Liver (tissue), 9 donors: ENCODE results near the gene PGRMC1. TPM values are rescaled to one million over a fixed set of nuclear protein-coding genes. Genes with fewer than 3 reads are reported as not detected.

ENCODE experiments used
- DNase-seq: peaks from one replicate; pipeline ENCODE4 v3.0.0-alpha.2; 2017; ENCODE audit warnings: low spot score
- H3K27ac ChIP-seq, 2 donors: one replicate each; pipeline ENCODE4 v1.7.0; 2013; ENCODE audit warnings: inconsistent platforms in 2 of 2, low read length in 2 of 2, control low read depth in 1 of 2, low read depth in 1 of 2, mild to moderate bottlenecking in 1 of 2
- H3K27me3 ChIP-seq, 4 donors: one replicate each; pipeline versions ENCODE4 v1.6.1 to v1.7.0; 2013; ENCODE audit warnings: low read length in 3 of 4, inconsistent platforms in 1 of 4, mild to moderate bottlenecking in 1 of 4, moderate library complexity in 1 of 4; ENCODE audit not compliant: control insufficient read depth in 4 of 4, insufficient read depth in 4 of 4
- H3K36me3 ChIP-seq, 4 donors: one replicate each; pipeline versions ENCODE4 v1.6.1 to v1.7.0; 2013; ENCODE audit warnings: low read length in 3 of 4, mild to moderate bottlenecking in 3 of 4, low read depth in 1 of 4, moderate library complexity in 1 of 4; ENCODE audit not compliant: control insufficient read depth in 4 of 4, insufficient read depth in 3 of 4
- H3K4me1 ChIP-seq, 4 donors: one replicate each; pipeline versions ENCODE4 v1.6.1 to v1.7.0; 2013; ENCODE audit warnings: low read length in 3 of 4, mild to moderate bottlenecking in 3 of 4, moderate library complexity in 1 of 4; ENCODE audit not compliant: control insufficient read depth in 4 of 4, insufficient read depth in 4 of 4
- H3K4me3 ChIP-seq, 3 donors: one replicate each; pipeline versions ENCODE4 v1.6.1 to v1.7.0; 2013; ENCODE audit warnings: low read length in 3 of 3, control low read depth in 1 of 3, low read depth in 1 of 3, mild to moderate bottlenecking in 1 of 3
- H3K9ac ChIP-seq, 2 donors: one replicate each; pipeline ENCODE4 v1.7.0; 2013; ENCODE audit warnings: low read length in 2 of 2, mild to moderate bottlenecking in 2 of 2, moderate library complexity in 2 of 2, control low read depth in 1 of 2, low read depth in 1 of 2
- H3K9me3 ChIP-seq, 4 donors: one replicate each; pipeline versions ENCODE4 v1.6.1 to v1.7.0; 2013; ENCODE audit warnings: low read length in 3 of 4; ENCODE audit not compliant: control insufficient read depth in 4 of 4
- EGR1 ChIP-seq, 2 donors: IDR thresholded peaks; 2 replicates each; pipeline ENCODE4 v1.6.1; 2016 to 2018; ENCODE audit warnings: antibody characterized with exemption in 2 of 2, low read depth in 2 of 2
- FOXA1 ChIP-seq: IDR thresholded peaks from 2 replicates; pipeline ENCODE4 v1.6.1; 2016; ENCODE audit warnings: antibody characterized with exemption
- FOXA2 ChIP-seq: IDR thresholded peaks from 2 replicates; pipeline ENCODE4 v1.6.1; 2016; ENCODE audit warnings: antibody characterized with exemption
- GABPA ChIP-seq, 2 donors: IDR thresholded peaks in 1 of 2; conservative IDR thresholded peaks in 1 of 2; 2 replicates each; pipeline ENCODE4 v1.6.1; 2016; ENCODE audit warnings: antibody characterized with exemption in 2 of 2, mild to moderate bottlenecking in 1 of 2, moderate library complexity in 1 of 2
- HNF4A ChIP-seq, 2 donors: conservative IDR thresholded peaks; 2 replicates each; pipeline ENCODE4 v1.6.1; 2016; ENCODE audit warnings: antibody characterized with exemption in 2 of 2, mild to moderate bottlenecking in 2 of 2
- HNF4G ChIP-seq: IDR thresholded peaks from 2 replicates; pipeline ENCODE4 v1.6.1; 2016; ENCODE audit warnings: antibody characterized with exemption
- JUND ChIP-seq, 2 donors: IDR thresholded peaks; 2 replicates each; pipeline ENCODE4 v1.6.1; 2016; ENCODE audit warnings: antibody characterized with exemption in 2 of 2
- MAX ChIP-seq: IDR thresholded peaks from 2 replicates; pipeline ENCODE4 v1.6.1; 2016; ENCODE audit warnings: antibody characterized with exemption
- NR2F2 ChIP-seq: IDR thresholded peaks from 2 replicates; pipeline ENCODE4 v1.6.1; 2016; ENCODE audit warnings: antibody characterized with exemption
- RAD21 ChIP-seq, 2 donors: IDR thresholded peaks; 2 replicates each; pipeline ENCODE4 v1.6.1; 2016; ENCODE audit warnings: antibody characterized with exemption in 2 of 2, mild to moderate bottlenecking in 2 of 2
- REST ChIP-seq: IDR thresholded peaks from 2 replicates; pipeline ENCODE4 v1.6.1; 2016; ENCODE audit warnings: antibody characterized with exemption, mild to moderate bottlenecking
- RXRA ChIP-seq, 2 donors: IDR thresholded peaks; 2 replicates each; pipeline ENCODE4 v1.6.1; 2017 to 2018; ENCODE audit warnings: antibody characterized with exemption in 2 of 2, mild to moderate bottlenecking in 1 of 2
- SP1 ChIP-seq: IDR thresholded peaks from 2 replicates; pipeline ENCODE4 v1.6.1; 2018; ENCODE audit warnings: antibody characterized with exemption, mild to moderate bottlenecking
- TAF1 ChIP-seq: conservative IDR thresholded peaks from 2 replicates; pipeline ENCODE4 v1.6.1; 2016; ENCODE audit warnings: antibody characterized with exemption, mild to moderate bottlenecking
- YY1 ChIP-seq: IDR thresholded peaks from 2 replicates; pipeline ENCODE4 v1.6.1; 2016; ENCODE audit warnings: antibody characterized with exemption, mild to moderate bottlenecking
- WGBS: extraction: QIAGEN DNeasy Blood & Tissue Kit; methylation state at CpG from one replicate; pipeline ENCODE4 v1.1.7; 2013; 5-methylcytosine and 5-hydroxymethylcytosine counted together
- polyA plus RNA-seq, 2 donors: library from polyadenylated mRNA; stranded (reverse) in 1 of 2; unstranded in 1 of 2; fragments of 200-250 nt in 1 of 2; fragments of >200 nt in 1 of 2; fragmentation: Nextera tagmentation in 1 of 2; extraction: Ambion mirVana in 1 of 2; gene quantifications; one replicate each; pipeline versions ENCODE4 v1.2.1 to v1.2.3, GENCODE V29; 2013 to 2015
- total RNA-seq, 2 donors: library from RNA; depleted of rRNA; stranded (reverse); fragments of >200 nt; gene quantifications; one replicate each; pipeline ENCODE4 v1.2.3, GENCODE V29; 2014
- TF ChIP-seq, protein P1 (sequence below): fragments of 150-350 bp; IDR thresholded peaks from 2 replicates; pipeline ENCODE4 v1.5.1; 2017; ENCODE audit warnings: improper control_type of control experiment, low read depth, low read length; ENCODE audit not compliant: missing input control
- donor health status: healthy.
- donor health status: healthy.
- donor health status: healthy.
- donor health status: healthy.
- donor health status: healthy.

Gene PGRMC1
- total and polyA plus RNA-seq, 4 donors, result 180 to 346 (median 290) TPM

DNA sequence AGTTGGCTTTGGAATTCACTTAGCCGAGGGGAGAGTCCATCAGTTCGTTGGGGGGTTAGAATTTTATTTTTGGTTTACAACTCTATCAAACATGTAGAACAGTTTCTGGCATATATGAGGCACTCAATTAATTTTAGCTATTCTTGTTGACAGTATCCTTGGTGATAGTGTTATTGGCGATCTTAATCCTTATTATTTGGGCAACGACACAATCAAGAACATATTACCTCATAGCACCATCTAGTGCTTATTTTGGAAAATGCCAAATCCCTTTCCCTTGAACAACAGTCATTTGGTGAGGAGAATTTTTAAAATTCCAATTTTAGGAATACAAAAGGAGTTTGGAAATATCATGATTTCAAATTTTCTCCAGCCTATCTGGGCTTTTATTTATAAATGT, 17.9 kb upstream of the PGRMC1 start:
- H3K4me3 ChIP-seq, result no peak overlapping the region
- no peaks in the 10 kb centered on the region for H3K36me3 ChIP-seq
- no peak overlapping the region for H3K27ac ChIP-seq
- TF ChIP-seq YY1, result no peak
- TF ChIP-seq HNF4G, result no peak
- TF ChIP-seq, protein P1, sequence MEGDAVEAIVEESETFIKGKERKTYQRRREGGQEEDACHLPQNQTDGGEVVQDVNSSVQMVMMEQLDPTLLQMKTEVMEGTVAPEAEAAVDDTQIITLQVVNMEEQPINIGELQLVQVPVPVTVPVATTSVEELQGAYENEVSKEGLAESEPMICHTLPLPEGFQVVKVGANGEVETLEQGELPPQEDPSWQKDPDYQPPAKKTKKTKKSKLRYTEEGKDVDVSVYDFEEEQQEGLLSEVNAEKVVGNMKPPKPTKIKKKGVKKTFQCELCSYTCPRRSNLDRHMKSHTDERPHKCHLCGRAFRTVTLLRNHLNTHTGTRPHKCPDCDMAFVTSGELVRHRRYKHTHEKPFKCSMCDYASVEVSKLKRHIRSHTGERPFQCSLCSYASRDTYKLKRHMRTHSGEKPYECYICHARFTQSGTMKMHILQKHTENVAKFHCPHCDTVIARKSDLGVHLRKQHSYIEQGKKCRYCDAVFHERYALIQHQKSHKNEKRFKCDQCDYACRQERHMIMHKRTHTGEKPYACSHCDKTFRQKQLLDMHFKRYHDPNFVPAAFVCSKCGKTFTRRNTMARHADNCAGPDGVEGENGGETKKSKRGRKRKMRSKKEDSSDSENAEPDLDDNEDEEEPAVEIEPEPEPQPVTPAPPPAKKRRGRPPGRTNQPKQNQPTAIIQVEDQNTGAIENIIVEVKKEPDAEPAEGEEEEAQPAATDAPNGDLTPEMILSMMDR, result peak; percentile 53
- peak; percentile 72 to 81 for TF ChIP-seq RAD21 (IDR thresholded peaks at IDR 0.05)
- no peaks in the 10 kb centered on the region for H3K9me3 ChIP-seq
- WGBS, result 35% methylated on average over 4 of the region's 4 CpGs
- no peaks in the 10 kb centered on the region for H3K27me3 ChIP-seq
- H3K9ac ChIP-seq, result no peak overlapping the region
- DNase-seq, result no peak
- H3K4me1 ChIP-seq, result no peaks in the 10 kb centered on the region

- Histone ChIP-seq H3K4me1 (no peaks in the 10 kb centered on the region), H3K4me3 (no peak overlapping the region), H3K36me3 (no peaks in the 10 kb centered on the region), H3K27me3 (no peaks in the 10 kb centered on the region), H3K9me3 (no peaks in the 10 kb centered on the region), H3K9ac (no peak overlapping the region), H3K27ac (no peak overlapping the region)
- DNase-seq, result no peak
- TF ChIP-seq RXRA (IDR thresholded peaks at IDR 0.05) (no peak), FOXA1 (no peak), MAX (no peak), HNF4A (conservative IDR thresholded peaks at IDR 0.05) (no peak), TAF1 (no peak), FOXA2 (no peak), HNF4G (no peak), YY1 (no peak), NR2F2 (no peak)
- TF ChIP-seq, protein P1, result no peak
- 78% methylated on average over 37 of the region's 37 CpGs for WGBS
Observed at GRCh38 chrX:119222932-119223331, 13.2 kb upstream of the PGRMC1 start.

- Histone ChIP-seq H3K27me3 (no peaks in the 10 kb centered on the region), H3K9me3 (no peaks in the 10 kb centered on the region), H3K36me3 (no peaks in the 10 kb centered on the region), H3K27ac (no peak overlapping the region), H3K4me3 (no peak overlapping the region), H3K9ac (no peak overlapping the region), H3K4me1 (no peaks in the 10 kb centered on the region)
- no peak for DNase-seq
- TF ChIP-seq FOXA2, result no peak
- no peak for TF ChIP-seq TAF1
- peak; percentile 96 to 99 for TF ChIP-seq HNF4A (conservative IDR thresholded peaks at IDR 0.05)
- TF ChIP-seq GABPA (IDR thresholded peaks at IDR 0.05 in 1 of 2, conservative IDR thresholded peaks at IDR 0.05 in 1 of 2), result no peak
- TF ChIP-seq EGR1 (IDR thresholded peaks at IDR 0.05; ENCODE audit: low read depth in 2 of 2), result no peak
- TF ChIP-seq, protein P1, result no peak
- TF ChIP-seq JUND (IDR thresholded peaks at IDR 0.05), result no peak
- TF ChIP-seq REST, result no peak
- no peak for TF ChIP-seq FOXA1
- TF ChIP-seq SP1, result peak; percentile 52
Observed at GRCh38 chrX:119223783-119224182, 12.3 kb upstream of the PGRMC1 start.
